Fibroblast of the conjunctiva (primary cell): ENCODE measurements around the gene SCYGR5.
"Not testable (repeated sequence)": the region's sequence is repeated elsewhere in the genome, so short reads cannot be mapped to it uniquely, and the experiment has no call there.

Source experiments
- DNase-seq: peaks from one replicate; pipeline ENCODE4 v3.0.0-alpha.2; 2010; ENCODE audit warnings: low read depth

Gene SCYGR5

GRCh38 chr2:227673620-227674019 is 7.0 kb downstream of the SCYGR5 start:
- DNase-seq: not testable (repeated sequence)

- no peak for DNase-seq
These were observed 7.9 kb downstream of the SCYGR5 start for GRCh38 chr2:227674485-227674884.

- no peak for DNase-seq
These were observed 11.3 kb downstream of the SCYGR5 start for GRCh38 chr2:227677928-227678327.

DNA sequence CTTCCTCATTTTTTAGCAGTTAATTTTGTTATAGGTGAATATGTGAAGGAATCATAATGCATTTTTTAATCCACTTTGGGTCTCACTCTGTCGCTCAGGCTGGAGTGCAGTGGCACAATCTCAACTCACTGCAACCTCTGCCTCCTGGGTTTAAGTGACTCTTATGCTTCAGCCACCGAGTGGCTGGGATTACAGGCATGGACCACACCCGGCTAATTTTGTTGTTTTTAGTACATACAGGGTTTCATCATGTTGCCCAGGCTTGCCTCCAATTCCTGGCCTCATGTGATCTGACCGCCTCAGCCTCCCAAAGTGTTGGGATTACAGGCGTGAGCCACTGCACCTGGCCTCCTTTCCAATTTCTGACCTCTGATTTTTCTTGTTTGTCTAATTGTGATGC is 17.7 kb downstream of the SCYGR5 start:
- DNase-seq: no peak

GRCh38 chr2:227687189-227687588 is 20.6 kb downstream of the SCYGR5 start:
- no peak for DNase-seq

- no peak for DNase-seq
These were observed 30.5 kb downstream of the SCYGR5 start for GRCh38 chr2:227696990-227697679.

- no peak for DNase-seq
These were observed 35.0 kb downstream of the SCYGR5 start for GRCh38 chr2:227701556-227701955.

GRCh38 chr2:227703280-227703732 is 36.7 kb downstream of the SCYGR5 start:
- DNase-seq: peak; percentile 18

- DNase-seq: peak; percentile 8
These were observed 37.4 kb downstream of the SCYGR5 start for GRCh38 chr2:227703961-227704360.

GRCh38 chr2:227706859-227707258 is 40.3 kb downstream of the SCYGR5 start:
- DNase-seq: no peak

GRCh38 chr2:227707390-227707789 is 40.8 kb downstream of the SCYGR5 start:
- DNase-seq: no peak

DNA sequence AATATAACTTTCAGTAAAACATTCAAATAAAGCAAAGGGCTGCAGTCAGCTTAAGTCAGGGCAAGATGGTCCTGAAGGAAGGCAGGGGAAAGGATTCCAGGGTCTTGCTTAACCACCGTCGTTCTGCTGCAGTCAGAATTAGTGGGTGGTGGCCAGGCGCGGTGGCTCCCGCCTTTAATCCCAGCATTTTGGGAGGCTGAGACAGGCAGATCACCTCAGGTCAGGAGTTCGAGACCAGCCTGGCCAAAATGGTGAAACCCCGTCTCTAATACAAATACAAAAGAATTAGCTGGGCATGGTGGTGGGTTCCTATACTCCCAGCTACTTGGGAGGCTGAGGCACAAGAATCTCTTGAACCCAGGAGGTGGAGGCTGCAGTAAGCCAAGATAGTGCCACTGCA is 44.4 kb downstream of the SCYGR5 start:
- no peak for DNase-seq

- DNase-seq: no peak
These were observed 46.7 kb downstream of the SCYGR5 start for GRCh38 chr2:227713291-227713690.

DNA sequence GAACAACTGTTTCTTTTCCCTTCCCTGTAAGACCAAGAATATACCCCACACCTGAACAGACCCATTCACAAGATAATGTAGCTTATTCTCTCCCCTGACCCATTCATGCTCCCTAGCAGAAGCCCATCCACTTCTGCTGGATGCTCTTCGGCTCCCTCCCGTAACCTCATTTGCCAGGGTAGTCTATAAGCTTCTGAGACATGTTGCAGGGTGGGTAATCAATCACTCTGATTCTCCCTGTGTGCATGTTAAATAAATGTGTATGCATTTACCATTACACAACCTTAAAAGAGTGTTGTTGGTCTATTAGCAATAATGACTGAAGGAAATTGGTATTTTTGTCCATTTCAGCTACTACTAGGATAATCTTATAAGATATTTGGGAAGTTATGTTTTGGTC is 49.9 kb downstream of the SCYGR5 start:
- no peak for DNase-seq
